KOPT-K1 (cell line): Measurements from ENCODE around the gene MUC20.
"Not testable (repeated sequence)": the region's sequence is repeated elsewhere in the genome, so short reads cannot be mapped to it uniquely, and the experiment has no call there.

Experiments
- H3K27ac ChIP-seq: fragments of 200-600 bp; sonication (generic); 2 replicates; pipeline ENCODE4 v1.5.1; 2016; ENCODE audit warnings: antibody characterized with exemption, mild to moderate bottlenecking, low read depth, low read length; ENCODE audit not compliant: poor library complexity, severe bottlenecking
- H3K36me3 ChIP-seq: fragments of 200-600 bp; sonication (generic); 2 replicates; pipeline ENCODE4 v1.5.1; 2017; ENCODE audit warnings: antibody characterized with exemption, mild to moderate bottlenecking, low read length, moderate library complexity; ENCODE audit not compliant: insufficient read depth
- H3K9me3 ChIP-seq: fragments of 200-600 bp; sonication (generic); 2 replicates; pipeline ENCODE4 v1.5.1; 2017; ENCODE audit warnings: antibody characterized with exemption, low read length, mild to moderate bottlenecking; ENCODE audit not compliant: insufficient read depth, poor library complexity, severe bottlenecking

The MUC20 gene

GRCh38 chr3:195773956-195774537 is 53.3 kb downstream of the MUC20 start:
- no peak overlapping the region for H3K27ac ChIP-seq
- H3K36me3 ChIP-seq: no peaks in the 10 kb centered on the region
- H3K9me3 ChIP-seq: no peaks in the 10 kb centered on the region

GRCh38 chr3:195774917-195775316 is 54.1 kb downstream of the MUC20 start:
- H3K36me3 ChIP-seq: no peaks in the 10 kb centered on the region
- no peak overlapping the region for H3K27ac ChIP-seq
- H3K9me3 ChIP-seq: no peaks in the 10 kb centered on the region

- no peaks in the 10 kb centered on the region for H3K9me3 ChIP-seq
- no peak overlapping the region for H3K27ac ChIP-seq
Observed at GRCh38 chr3:195777975-195778374, 57.2 kb downstream of the MUC20 start.

GRCh38 chr3:195781236-195781635 is 60.5 kb downstream of the MUC20 start:
- H3K27ac ChIP-seq, H3K9me3 ChIP-seq, H3K36me3 ChIP-seq: not testable (repeated sequence)

More at GRCh38 chr3:195777975-195778374, 57.2 kb downstream of the MUC20 start:
- H3K36me3 ChIP-seq: no peaks in the 10 kb centered on the region
